Measurements from ENCODE around the gene EGFLAM. TPM values are rescaled to one million over a fixed set of nuclear protein-coding genes. Genes with fewer than 3 reads are reported as not detected.

EGFLAM gene
- total and polyA plus RNA-seq, 9 of the 15 experiments (the other 6 are each of a cell fraction or from before 2014, with no cell fraction given), result 0.09 to 2.5 (median 1.0) TPM

GRCh38 chr5:38297830-38298608, 39.7 kb downstream of the EGFLAM start (continued):
- TF ChIP-seq ATF7 (IDR thresholded peaks at IDR 0.05) (no peak), CREB3L1 (IDR thresholded peaks at IDR 0.05; ENCODE audit: borderline replicate concordance, low read depth) (no peak), NCOR1 (IDR thresholded peaks at IDR 0.05) (peak; percentile 51), CLOCK (CRISPR knock-in tag; IDR thresholded peaks at IDR 0.05; ENCODE audit: borderline replicate concordance) (no peak), NFYB (IDR thresholded peaks at IDR 0.05; ENCODE audit: extremely low read depth, insufficient read length) (no peak)

GRCh38 chr5:38299585-38299984, 41.2 kb downstream of the EGFLAM start:
- FAIRE-seq, result no peak
- no peak for ATAC-seq
- no peaks in the 10 kb centered on the region for H3K9me1 ChIP-seq (ENCODE audit: control insufficient read depth, insufficient read depth, low read length)
- no peak overlapping the region for H3K4me3 ChIP-seq
- WGBS (ENCODE audit: insufficient coverage, low coverage, missing lambda C conversion rate), result 0% methylated on average over 1 of the region's 1 CpG
- no peaks in the 10 kb centered on the region for H3K9me3 ChIP-seq (replicated peaks; ENCODE audit: control insufficient read depth, insufficient read depth, low read depth, low read length)
- ChIA-PET CTCF (ENCODE audit: low intra/inter-chr PET ratio) (no interaction called here), POLR2A (no interaction called here)
- no peak overlapping the region for H3K27ac ChIP-seq (ENCODE audit: extremely low read depth, low read depth, low read length)
- intact Hi-C loops (cut with micrococcal nuclease) (no loop called here), in situ Hi-C loops (cut with MboI) (no loop called here)
- no TSS peak for BruUV-seq (replicated peaks)
- no peaks in the 10 kb centered on the region for H3K79me2 ChIP-seq (ENCODE audit: control insufficient read depth, insufficient read depth, low read length)
- H2AFZ ChIP-seq (ENCODE audit: low read depth, low read length), result no peak overlapping the region
- no peak overlapping the region for H3K4me2 ChIP-seq (ENCODE audit: insufficient read depth, low read length)
- no peaks in the 10 kb centered on the region for H4K20me1 ChIP-seq (replicated peaks; ENCODE audit: control insufficient read depth, insufficient read depth, low read length)
- H3K27me3 ChIP-seq (ENCODE audit: control insufficient read depth in 2 of 2, insufficient read depth in 2 of 2, low read length in 2 of 2), result no peaks in the 10 kb centered on the region
- H3K36me3 ChIP-seq (ENCODE audit: control insufficient read depth, insufficient read depth, low read length), result no peaks in the 10 kb centered on the region
- H3K4me1 ChIP-seq (replicated peaks in 1 of 2; ENCODE audit: control insufficient read depth in 2 of 2, insufficient read depth in 2 of 2, low read length in 2 of 2), result peaks cover 0 to 5% of the 10 kb centered on the region in 2 experiments; a peak in 2 of 5 replicates
- peak in 1 of 4 experiments; percentile 18 for DNase-seq (ENCODE audit: extremely low read depth in 1 of 4, low spot score in 3 of 4)
- no peak overlapping the region for H3K9ac ChIP-seq (ENCODE audit: insufficient read depth in 1 of 2, low read depth in 2 of 2, low read length in 2 of 2)
- TF ChIP-seq TFAP4 (CRISPR knock-in tag; IDR thresholded peaks at IDR 0.05; ENCODE audit: borderline replicate concordance), result no peak
- TF ChIP-seq MEIS2 (IDR thresholded peaks at IDR 0.05; ENCODE audit: partially characterized antibody), result no peak
- TF ChIP-seq LEF1 (IDR thresholded peaks at IDR 0.05), result no peak
- TF ChIP-seq ZNF76 (CRISPR knock-in tag; IDR thresholded peaks at IDR 0.05; ENCODE audit: borderline replicate concordance), result no peak
- TF ChIP-seq NR4A1 (CRISPR knock-in tag; IDR thresholded peaks at IDR 0.05), result no peak
- TF ChIP-seq NR4A1 (tag; IDR thresholded peaks at IDR 0.05), result no peak
- TF ChIP-seq ZFX (CRISPR knock-in tag; IDR thresholded peaks at IDR 0.05), result no peak
- no peak for TF ChIP-seq CBX5 (IDR thresholded peaks at IDR 0.05; ENCODE audit: borderline replicate concordance, low read depth)
- TF ChIP-seq ZNF655 (CRISPR knock-in tag; IDR thresholded peaks at IDR 0.05), result no peak
- no peak for TF ChIP-seq ETV1 (tag; conservative IDR thresholded peaks at IDR 0.05; ENCODE audit: low read depth)

Measured in K562 (cell line).